NCI-H69 (cell line): ENCODE data around the gene OSGEP.

Source experiments
- DNase-seq: peaks from one replicate; lab custom pipeline; 2025; lab: John Stamatoyannopoulos, UW

OSGEP gene

GRCh38 chr14:20397511-20397910, 57.1 kb downstream of the OSGEP start:
- DNase-seq: no peak
